Measurements from ENCODE around the gene RELCH.

RELCH gene

GRCh38 chr18:62339106-62339988 is 152.3 kb downstream of the RELCH start:
- DNase-seq (ENCODE audit: low read depth, low spot score) = no peak

- DNase-seq (ENCODE audit: low read depth, low spot score) = no peak
Measured at GRCh38 chr18:62340996-62341395, 153.9 kb downstream of the RELCH start.

DNA sequence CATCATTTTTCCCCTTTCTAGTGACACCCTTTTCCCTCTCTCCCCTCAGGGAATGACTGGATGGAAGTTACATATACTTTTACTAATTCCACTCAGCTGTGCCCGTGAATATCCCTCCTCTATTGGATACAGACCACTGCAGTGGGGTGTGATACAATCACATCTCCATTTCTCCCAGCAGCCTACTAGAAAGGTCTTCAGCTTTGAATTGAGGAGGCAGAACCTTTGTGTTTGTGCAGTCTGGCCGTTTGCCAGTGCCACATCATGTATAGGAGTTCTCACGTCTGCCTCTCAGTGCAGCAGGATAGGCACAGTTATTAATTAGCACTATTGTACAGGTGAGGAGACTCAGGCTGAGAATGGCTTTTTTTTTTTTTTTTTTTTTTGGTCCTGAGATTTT is 154.4 kb downstream of the RELCH start:
- no peak for DNase-seq (ENCODE audit: low read depth, low spot score)

GRCh38 chr18:62342884-62343283 is 155.8 kb downstream of the RELCH start:
- no peak for DNase-seq (ENCODE audit: low read depth, low spot score)

- DNase-seq (ENCODE audit: low read depth, low spot score) = no peak
Measured at GRCh38 chr18:62343316-62343715, 156.3 kb downstream of the RELCH start.

- DNase-seq (ENCODE audit: low read depth, low spot score) = no peak
Measured at GRCh38 chr18:62345909-62346308, 158.9 kb downstream of the RELCH start.

- DNase-seq (ENCODE audit: low read depth, low spot score) = no peak
Measured at GRCh38 chr18:62346333-62347088, 159.5 kb downstream of the RELCH start.

GRCh38 chr18:62347089-62347506 is 160.0 kb downstream of the RELCH start:
- DNase-seq (ENCODE audit: low read depth, low spot score) = no peak

GRCh38 chr18:62348474-62348873 is 161.4 kb downstream of the RELCH start:
- no peak for DNase-seq (ENCODE audit: low read depth, low spot score)

GRCh38 chr18:62353170-62353569 is 166.1 kb downstream of the RELCH start:
- no peak for DNase-seq (ENCODE audit: low read depth, low spot score)

DNA sequence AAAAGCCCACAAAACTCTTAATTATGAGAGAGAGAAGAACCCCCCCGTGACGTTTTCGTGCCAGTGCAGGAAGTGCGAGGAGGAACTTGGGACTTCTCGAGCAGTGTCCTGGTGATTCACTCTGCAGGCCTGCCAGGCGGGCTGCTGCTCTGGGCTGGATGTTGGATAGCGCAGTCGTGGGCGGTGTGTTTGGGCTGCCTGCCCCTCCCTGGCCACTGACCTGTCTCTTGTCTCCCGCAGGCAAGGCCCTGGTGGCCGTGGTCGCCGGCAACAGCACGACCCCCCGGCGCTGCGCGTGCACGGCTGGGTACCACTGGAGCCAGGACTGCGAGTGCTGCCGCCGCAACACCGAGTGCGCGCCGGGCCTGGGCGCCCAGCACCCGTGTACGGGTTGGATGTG is 167.1 kb downstream of the RELCH start:
- peak; percentile 37 for DNase-seq (ENCODE audit: low read depth, low spot score)

GRCh38 chr18:62357079-62357719 is 170.1 kb downstream of the RELCH start:
- DNase-seq (ENCODE audit: low read depth, low spot score) = no peak

Measured in ELF-1 (cell line).